DOHH2 (cell line): ENCODE results near the gene TCERG1L.
"Not testable (repeated sequence)": the region's sequence is repeated elsewhere in the genome, so short reads cannot be mapped to it uniquely, and the experiment has no call there.

ENCODE experiments used
- H3F3A ChIP-seq: fragments of 200-600 bp; sonication (generic), shearing (Covaris generic); 2 replicates; pipeline ENCODE4 v1.6.0; 2016; ENCODE audit warnings: antibody characterized with exemption, mild to moderate bottlenecking; ENCODE audit not compliant: control insufficient read depth, insufficient read depth
- H3K27ac ChIP-seq: fragments of 200-600 bp; sonication (generic); 2 replicates; pipeline ENCODE4 v1.5.1; 2014; ENCODE audit warnings: low read depth, mild to moderate bottlenecking, low read length, moderate library complexity
- H3K27me3 ChIP-seq: fragments of 200-600 bp; sonication (generic); 2 replicates; pipeline ENCODE4 v1.6.1; 2014; ENCODE audit warnings: mild to moderate bottlenecking, low read length, mixed read lengths; ENCODE audit not compliant: control insufficient read depth
- H3K36me3 ChIP-seq: fragments of 200-600 bp; sonication (generic); 2 replicates; pipeline ENCODE4 v1.6.1; 2014; ENCODE audit warnings: mild to moderate bottlenecking, low read length, moderate library complexity, mixed read lengths; ENCODE audit not compliant: control insufficient read depth
- H3K4me1 ChIP-seq: fragments of 200-600 bp; sonication (generic); 2 replicates; pipeline ENCODE4 v1.6.1; 2014; ENCODE audit warnings: mild to moderate bottlenecking, low read length, mixed read lengths; ENCODE audit not compliant: control insufficient read depth
- H3K4me2 ChIP-seq: fragments of 200-600 bp; sonication (generic); 2 replicates; pipeline ENCODE4 v1.6.0; 2014; ENCODE audit warnings: mild to moderate bottlenecking, low read length, moderate library complexity
- H3K4me3 ChIP-seq: fragments of 200-600 bp; sonication (generic); 2 replicates; pipeline ENCODE4 v1.5.1; 2014; ENCODE audit warnings: mild to moderate bottlenecking, low read length, mixed read lengths
- H3K79me2 ChIP-seq: fragments of 200-600 bp; sonication (generic); 2 replicates; pipeline ENCODE4 v1.6.1; 2014; ENCODE audit warnings: mild to moderate bottlenecking, low read length, mixed read lengths; ENCODE audit not compliant: control insufficient read depth
- H3K9me2 ChIP-seq: fragments of 200-600 bp; sonication (generic); replicated peaks from 2 replicates; pipeline ENCODE4 v1.6.1; 2014; ENCODE audit warnings: mild to moderate bottlenecking, low read length, mixed read lengths; ENCODE audit not compliant: control insufficient read depth
- H3K9me3 ChIP-seq: fragments of 200-600 bp; sonication (generic); 2 replicates; pipeline ENCODE4 v1.6.1; 2014; ENCODE audit warnings: antibody characterized with exemption, low read length, mixed read lengths; ENCODE audit not compliant: control insufficient read depth, insufficient read depth
- H4K20me1 ChIP-seq: fragments of 200-600 bp; sonication (generic); 2 replicates; pipeline ENCODE4 v1.6.0; 2014; ENCODE audit warnings: low read depth, mild to moderate bottlenecking, antibody characterized with exemption, low read length, moderate library complexity; ENCODE audit not compliant: control insufficient read depth, insufficient read depth
- EZH2phosphoT487 ChIP-seq: fragments of 200-600 bp; sonication (generic); IDR thresholded peaks from 2 replicates; pipeline ENCODE4 v1.6.1; 2017; ENCODE audit warnings: borderline replicate concordance, mild to moderate bottlenecking, antibody characterized with exemption, low read length, moderate library complexity, mixed read lengths
- TF ChIP-seq, protein P1 (sequence below): fragments of 200-600 bp; sonication (generic); IDR thresholded peaks from one replicate; pipeline ENCODE4 v1.5.1; 2014; ENCODE audit warnings: antibody characterized with exemption, mild to moderate bottlenecking, low read depth, low read length; ENCODE audit not compliant: poor library complexity, severe bottlenecking

The TCERG1L gene

GRCh38 chr10:131140606-131141005 lies 170.9 kb downstream of the TCERG1L start:
- no peak overlapping the region for H3K4me2 ChIP-seq
- H3K4me3 ChIP-seq = no peak overlapping the region
- TF ChIP-seq, protein P1, sequence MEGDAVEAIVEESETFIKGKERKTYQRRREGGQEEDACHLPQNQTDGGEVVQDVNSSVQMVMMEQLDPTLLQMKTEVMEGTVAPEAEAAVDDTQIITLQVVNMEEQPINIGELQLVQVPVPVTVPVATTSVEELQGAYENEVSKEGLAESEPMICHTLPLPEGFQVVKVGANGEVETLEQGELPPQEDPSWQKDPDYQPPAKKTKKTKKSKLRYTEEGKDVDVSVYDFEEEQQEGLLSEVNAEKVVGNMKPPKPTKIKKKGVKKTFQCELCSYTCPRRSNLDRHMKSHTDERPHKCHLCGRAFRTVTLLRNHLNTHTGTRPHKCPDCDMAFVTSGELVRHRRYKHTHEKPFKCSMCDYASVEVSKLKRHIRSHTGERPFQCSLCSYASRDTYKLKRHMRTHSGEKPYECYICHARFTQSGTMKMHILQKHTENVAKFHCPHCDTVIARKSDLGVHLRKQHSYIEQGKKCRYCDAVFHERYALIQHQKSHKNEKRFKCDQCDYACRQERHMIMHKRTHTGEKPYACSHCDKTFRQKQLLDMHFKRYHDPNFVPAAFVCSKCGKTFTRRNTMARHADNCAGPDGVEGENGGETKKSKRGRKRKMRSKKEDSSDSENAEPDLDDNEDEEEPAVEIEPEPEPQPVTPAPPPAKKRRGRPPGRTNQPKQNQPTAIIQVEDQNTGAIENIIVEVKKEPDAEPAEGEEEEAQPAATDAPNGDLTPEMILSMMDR = no peak
- TF ChIP-seq EZH2phosphoT487 = no peak
- no peaks in the 10 kb centered on the region for H3K27me3 ChIP-seq
- no peak overlapping the region for H3K27ac ChIP-seq
- peaks cover 7% of the 10 kb centered on the region; the same call in 1 of the 2 replicates for H3K9me3 ChIP-seq
- no peaks in the 10 kb centered on the region for H3F3A ChIP-seq
- no peaks in the 10 kb centered on the region for H3K79me2 ChIP-seq
- no peaks in the 10 kb centered on the region for H3K4me1 ChIP-seq
- H4K20me1 ChIP-seq = no peaks in the 10 kb centered on the region
- H3K36me3 ChIP-seq = no peaks in the 10 kb centered on the region
- H3K9me2 ChIP-seq = no peaks in the 10 kb centered on the region

GRCh38 chr10:131137223-131137622 lies 174.3 kb downstream of the TCERG1L start:
- no peaks in the 10 kb centered on the region for H3K36me3 ChIP-seq
- H3K4me2 ChIP-seq = no peak overlapping the region
- H3K9me3 ChIP-seq = peaks cover under 1% of the 10 kb centered on the region; the same call in 1 of the 2 replicates
- no peaks in the 10 kb centered on the region for H4K20me1 ChIP-seq
- no peaks in the 10 kb centered on the region for H3K4me1 ChIP-seq
- no peak overlapping the region for H3K4me3 ChIP-seq
- H3K9me2 ChIP-seq = no peaks in the 10 kb centered on the region
- H3K79me2 ChIP-seq = no peaks in the 10 kb centered on the region
- TF ChIP-seq EZH2phosphoT487 = no peak
- TF ChIP-seq, protein P1 = no peak
- H3K27ac ChIP-seq = no peak overlapping the region
- no peaks in the 10 kb centered on the region for H3F3A ChIP-seq
- H3K27me3 ChIP-seq = no peaks in the 10 kb centered on the region

- H3K4me3 ChIP-seq, H3K79me2 ChIP-seq, H3K9me2 ChIP-seq, H3F3A ChIP-seq, H3K4me2 ChIP-seq, H3K27me3 ChIP-seq, H4K20me1 ChIP-seq, H3K27ac ChIP-seq, H3K9me3 ChIP-seq, H3K4me1 ChIP-seq, H3K36me3 ChIP-seq: not testable (repeated sequence)
These were observed 175.2 kb downstream of the TCERG1L start for GRCh38 chr10:131136336-131136735.

DNA sequence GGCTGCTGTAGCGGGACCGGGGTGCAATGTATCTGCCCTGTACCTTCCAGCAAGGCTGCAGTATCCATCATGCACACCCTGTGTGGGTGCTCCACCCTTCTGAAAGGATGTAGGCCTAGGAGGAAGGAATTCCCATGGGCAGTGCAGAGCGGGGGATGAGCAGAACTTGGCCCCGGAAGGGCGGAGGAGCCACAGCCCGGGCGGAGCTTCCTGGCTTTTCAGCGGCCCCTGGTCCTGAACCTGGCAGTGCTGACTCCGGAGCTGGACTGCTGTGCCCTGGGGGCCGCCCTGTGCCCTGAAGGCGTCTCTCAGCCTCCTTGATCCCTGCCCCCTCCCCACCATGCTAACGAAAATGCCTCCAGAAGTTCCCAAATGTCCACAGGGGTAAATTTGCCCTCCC lies 175.8 kb downstream of the TCERG1L start:
- H3K9me3 ChIP-seq = no peaks in the 10 kb centered on the region
- no peaks in the 10 kb centered on the region for H3K79me2 ChIP-seq
- H3K27me3 ChIP-seq = no peaks in the 10 kb centered on the region
- TF ChIP-seq EZH2phosphoT487 = no peak
- H3K27ac ChIP-seq = no peak overlapping the region
- no peaks in the 10 kb centered on the region for H3K4me1 ChIP-seq
- H3K9me2 ChIP-seq = no peaks in the 10 kb centered on the region
- H3K36me3 ChIP-seq = no peaks in the 10 kb centered on the region
- H3K4me2 ChIP-seq = no peak overlapping the region
- H3K4me3 ChIP-seq = no peak overlapping the region
- no peaks in the 10 kb centered on the region for H3F3A ChIP-seq
- H4K20me1 ChIP-seq = no peaks in the 10 kb centered on the region
